A549 (cell line): ENCODE measurements around the gene TPM1.

ENCODE experiments used
- CEBPB ChIP-seq, 2 experiments: fragments of >200 bp in 1 of 2; sonication (Bioruptor Twin) in 1 of 2; formaldehyde crosslinking in 1 of 2; IDR thresholded peaks; 2 replicates each; pipeline ENCODE4 v1.6.1; 2012 to 2016
- E2F6 ChIP-seq: IDR thresholded peaks from 2 replicates; pipeline ENCODE4 v1.6.1; 2012; ENCODE audit warnings: low read depth, borderline replicate concordance
- ELK1 ChIP-seq: fragments of 150-350 bp; IDR thresholded peaks from 2 replicates; pipeline ENCODE4 v1.6.1; 2014; ENCODE audit warnings: low read depth, mild to moderate bottlenecking, low read length
- EP300 ChIP-seq, 2 experiments: fragments of >200 bp; sonication (Bioruptor Twin); formaldehyde crosslinking; IDR thresholded peaks; 2 replicates in 1 of 2; 3 replicates in 1 of 2; pipeline ENCODE4 v1.6.1; 2016 to 2017
- HDAC2 ChIP-seq: fragments of 200-600 bp; sonication (generic); IDR thresholded peaks from 2 replicates; pipeline ENCODE4 v1.6.1; 2016
- JUN ChIP-seq, 2 experiments: fragments of >200 bp; sonication (Bioruptor Twin); formaldehyde crosslinking; IDR thresholded peaks; 2 replicates in 1 of 2; 3 replicates in 1 of 2; pipeline ENCODE4 v1.6.1; 2016 to 2017
- KDM1A ChIP-seq: fragments of 200-600 bp; sonication (generic); IDR thresholded peaks from 2 replicates; pipeline ENCODE4 v1.6.1; 2016; ENCODE audit warnings: low read depth, mild to moderate bottlenecking
- MAFK ChIP-seq: fragments of 450-650 bp; IDR thresholded peaks from 2 replicates; pipeline ENCODE4 v1.6.1; 2014; ENCODE audit not compliant: partially characterized antibody
- POLR2A ChIP-seq: IDR thresholded peaks from 2 replicates; pipeline ENCODE4 v1.6.1; 2012; ENCODE audit warnings: mild to moderate bottlenecking, low read length
- RAD21 ChIP-seq, 2 experiments: fragments of >200 bp in 1 of 2; sonication (Bioruptor Twin) in 1 of 2; formaldehyde crosslinking in 1 of 2; IDR thresholded peaks in 1 of 2; conservative IDR thresholded peaks in 1 of 2; 2 replicates in 1 of 2; 3 replicates in 1 of 2; pipeline ENCODE4 v1.6.1; 2012 to 2018; ENCODE audit warnings: inconsistent platforms in 1 of 2
- RCOR1 ChIP-seq: fragments of 150-350 bp; IDR thresholded peaks from 2 replicates; pipeline ENCODE4 v1.6.1; 2014; ENCODE audit warnings: antibody characterized with exemption, low read length, low read depth
- RNF2 ChIP-seq: fragments of 200-600 bp; sonication (generic); IDR thresholded peaks from 2 replicates; pipeline ENCODE4 v1.6.1; 2016; ENCODE audit warnings: low read depth, mild to moderate bottlenecking, antibody characterized with exemption, moderate library complexity, borderline replicate concordance
- TF ChIP-seq, protein P1 (sequence below): fragments of 450-650 bp; IDR thresholded peaks from 2 replicates; pipeline ENCODE4 v1.6.1; 2014; ENCODE audit warnings: antibody characterized with exemption
- TF ChIP-seq, protein P2 (sequence below): fragments of >200 bp; sonication (Bioruptor Twin); formaldehyde crosslinking; IDR thresholded peaks from 3 replicates; pipeline ENCODE4 v1.5.1; 2016

DNA sequence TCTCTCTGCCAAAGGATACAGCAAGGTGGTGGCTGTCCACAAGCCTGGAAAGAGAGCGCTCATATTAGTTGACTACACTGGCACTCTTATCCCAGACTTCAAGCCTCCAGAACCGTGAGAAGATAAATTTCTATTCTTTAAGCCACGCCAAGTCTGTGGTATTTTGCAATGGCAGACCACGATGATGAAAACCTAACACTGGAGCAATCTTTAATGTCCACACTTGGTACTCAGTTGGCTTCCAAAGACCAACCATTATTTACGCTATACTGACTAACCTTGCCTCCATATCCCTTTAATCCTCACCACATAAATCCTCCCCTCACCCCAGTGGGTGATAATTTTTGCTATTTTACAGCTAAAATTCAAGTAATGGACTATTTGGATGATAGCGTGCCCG, 62.2 kb downstream of the TPM1 start:
- no peak for TF ChIP-seq RNF2
- TF ChIP-seq, protein P1, sequence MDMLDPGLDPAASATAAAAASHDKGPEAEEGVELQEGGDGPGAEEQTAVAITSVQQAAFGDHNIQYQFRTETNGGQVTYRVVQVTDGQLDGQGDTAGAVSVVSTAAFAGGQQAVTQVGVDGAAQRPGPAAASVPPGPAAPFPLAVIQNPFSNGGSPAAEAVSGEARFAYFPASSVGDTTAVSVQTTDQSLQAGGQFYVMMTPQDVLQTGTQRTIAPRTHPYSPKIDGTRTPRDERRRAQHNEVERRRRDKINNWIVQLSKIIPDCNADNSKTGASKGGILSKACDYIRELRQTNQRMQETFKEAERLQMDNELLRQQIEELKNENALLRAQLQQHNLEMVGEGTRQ: no peak
- TF ChIP-seq, protein P2, sequence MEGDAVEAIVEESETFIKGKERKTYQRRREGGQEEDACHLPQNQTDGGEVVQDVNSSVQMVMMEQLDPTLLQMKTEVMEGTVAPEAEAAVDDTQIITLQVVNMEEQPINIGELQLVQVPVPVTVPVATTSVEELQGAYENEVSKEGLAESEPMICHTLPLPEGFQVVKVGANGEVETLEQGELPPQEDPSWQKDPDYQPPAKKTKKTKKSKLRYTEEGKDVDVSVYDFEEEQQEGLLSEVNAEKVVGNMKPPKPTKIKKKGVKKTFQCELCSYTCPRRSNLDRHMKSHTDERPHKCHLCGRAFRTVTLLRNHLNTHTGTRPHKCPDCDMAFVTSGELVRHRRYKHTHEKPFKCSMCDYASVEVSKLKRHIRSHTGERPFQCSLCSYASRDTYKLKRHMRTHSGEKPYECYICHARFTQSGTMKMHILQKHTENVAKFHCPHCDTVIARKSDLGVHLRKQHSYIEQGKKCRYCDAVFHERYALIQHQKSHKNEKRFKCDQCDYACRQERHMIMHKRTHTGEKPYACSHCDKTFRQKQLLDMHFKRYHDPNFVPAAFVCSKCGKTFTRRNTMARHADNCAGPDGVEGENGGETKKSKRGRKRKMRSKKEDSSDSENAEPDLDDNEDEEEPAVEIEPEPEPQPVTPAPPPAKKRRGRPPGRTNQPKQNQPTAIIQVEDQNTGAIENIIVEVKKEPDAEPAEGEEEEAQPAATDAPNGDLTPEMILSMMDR: no peak
- TF ChIP-seq KDM1A: no peak
- TF ChIP-seq POLR2A: no peak
- TF ChIP-seq JUN (IDR thresholded peaks at IDR 0.05): no peak
- no peak for TF ChIP-seq RAD21 (conservative IDR thresholded peaks at IDR 0.05 in 1 of 2, IDR thresholded peaks at IDR 0.05 in 1 of 2)
- no peak for TF ChIP-seq RCOR1
- no peak for TF ChIP-seq ELK1
- TF ChIP-seq E2F6: no peak
- TF ChIP-seq HDAC2: no peak
- no peak for TF ChIP-seq EP300 (IDR thresholded peaks at IDR 0.05)
- TF ChIP-seq MAFK: no peak
- TF ChIP-seq CEBPB (IDR thresholded peaks at IDR 0.05): peak; percentile 34 to 70; a peak in 2 of 4 replicates
